ENCODE measurements around the gene TCERG1L.

- no peak for TF ChIP-seq CTCF (IDR thresholded peaks at IDR 0.05)
- no peak for TF ChIP-seq POLR2A (IDR thresholded peaks at IDR 0.05)
- TF ChIP-seq EP300 (IDR thresholded peaks at IDR 0.05): no peak
- TF ChIP-seq POLR2AphosphoS5 (IDR thresholded peaks at IDR 0.05): no peak
Measured at GRCh38 chr10:131207584-131208532, 103.7 kb downstream of the TCERG1L start.

All from stomach (tissue), 4 donors.